ENCODE measurements around the gene GRK1.
"Not testable (repeated sequence)": the region's sequence is repeated elsewhere in the genome, so short reads cannot be mapped to it uniquely, and the experiment has no call there.

The GRK1 gene

GRCh38 chr13:113739527-113740285 is 72.7 kb downstream of the GRK1 start:
- in situ Hi-C loops (cut with MboI; ENCODE audit: low sequenced_read_pairs), result no loop called here

GRCh38 chr13:113740286-113740556 is 73.2 kb downstream of the GRK1 start:
- Histone ChIP-seq H3K36me3 (replicated peaks) (no peaks in the 10 kb centered on the region), H3K4me3 (no peak overlapping the region), H3K27me3 (ENCODE audit: low read depth) (no peaks in the 10 kb centered on the region), H3K4me1 (peaks cover 6% of the 10 kb centered on the region; the same call in 1 of the 2 replicates), H3K9me3 (no peaks in the 10 kb centered on the region)
- DNase-seq (ENCODE audit: low spot score in 2 of 2), result no peak
- in situ Hi-C loops (cut with MboI; ENCODE audit: low sequenced_read_pairs), result no loop called here

More at GRCh38 chr13:113739527-113740285, 72.7 kb downstream of the GRK1 start:
- H3K27me3 ChIP-seq (ENCODE audit: low read depth), result no peaks in the 10 kb centered on the region
- H3K9me3 ChIP-seq, result no peaks in the 10 kb centered on the region
- no peak overlapping the region for H3K4me3 ChIP-seq
- no peak for DNase-seq (ENCODE audit: low spot score in 2 of 2)
- no peaks in the 10 kb centered on the region for H3K36me3 ChIP-seq (replicated peaks)
- H3K4me1 ChIP-seq, result peaks cover 6% of the 10 kb centered on the region; the same call in 1 of the 2 replicates

GRCh38 chr13:113740661-113741060 is 73.6 kb downstream of the GRK1 start:
- DNase-seq (ENCODE audit: low spot score in 2 of 2), result no peak
- H3K4me1 ChIP-seq, result peaks cover 6% of the 10 kb centered on the region; the same call in 1 of the 2 replicates
- in situ Hi-C loops (cut with MboI; ENCODE audit: low sequenced_read_pairs), result no loop called here

GRCh38 chr13:113741191-113741668 is 74.2 kb downstream of the GRK1 start:
- Histone ChIP-seq H3K27me3 (ENCODE audit: low read depth) (no peaks in the 10 kb centered on the region), H3K9me3 (no peaks in the 10 kb centered on the region), H3K4me3 (no peak overlapping the region), H3K4me1 (peaks cover 6% of the 10 kb centered on the region; the same call in 1 of the 2 replicates), H3K36me3 (replicated peaks) (no peaks in the 10 kb centered on the region)
- DNase-seq (ENCODE audit: low spot score in 2 of 2), result no peak
- in situ Hi-C loops (cut with MboI; ENCODE audit: low sequenced_read_pairs), result no loop called here

More at GRCh38 chr13:113740661-113741060, 73.6 kb downstream of the GRK1 start:
- Histone ChIP-seq H3K9me3 (no peaks in the 10 kb centered on the region), H3K36me3 (replicated peaks) (no peaks in the 10 kb centered on the region), H3K27me3 (ENCODE audit: low read depth) (no peaks in the 10 kb centered on the region), H3K4me3 (no peak overlapping the region)

- Histone ChIP-seq H3K27me3 (ENCODE audit: low read depth) (no peaks in the 10 kb centered on the region), H3K4me1 (peaks cover 6% of the 10 kb centered on the region; the same call in 1 of the 2 replicates), H3K36me3 (replicated peaks) (no peaks in the 10 kb centered on the region), H3K4me3 (no peak overlapping the region), H3K9me3 (no peaks in the 10 kb centered on the region)
- peak; percentile 16 to 72 for DNase-seq (ENCODE audit: low spot score in 2 of 2)
- in situ Hi-C loops (cut with MboI; ENCODE audit: low sequenced_read_pairs), result no loop called here
Observed at GRCh38 chr13:113742000-113742441, 75.0 kb downstream of the GRK1 start.

GRCh38 chr13:113742445-113743120 is 75.6 kb downstream of the GRK1 start:
- peaks cover 6% of the 10 kb centered on the region; the same call in 1 of the 2 replicates for H3K4me1 ChIP-seq
- no peaks in the 10 kb centered on the region for H3K27me3 ChIP-seq (ENCODE audit: low read depth)
- H3K36me3 ChIP-seq (replicated peaks), result no peaks in the 10 kb centered on the region
- DNase-seq (ENCODE audit: low spot score in 2 of 2), result no peak
- no peaks in the 10 kb centered on the region for H3K9me3 ChIP-seq
- no peak overlapping the region for H3K4me3 ChIP-seq
- in situ Hi-C loops (cut with MboI; ENCODE audit: low sequenced_read_pairs), result no loop called here

GRCh38 chr13:113743366-113744195 is 76.6 kb downstream of the GRK1 start:
- Histone ChIP-seq H3K4me3 (no peak overlapping the region), H3K9me3 (no peaks in the 10 kb centered on the region), H3K27me3 (ENCODE audit: low read depth) (no peaks in the 10 kb centered on the region), H3K36me3 (replicated peaks) (no peaks in the 10 kb centered on the region), H3K4me1 (peaks cover 6% of the 10 kb centered on the region; the same call in 1 of the 2 replicates)
- in situ Hi-C loops (cut with MboI; ENCODE audit: low sequenced_read_pairs), result no loop called here
- DNase-seq (ENCODE audit: low spot score in 2 of 2), result no peak

GRCh38 chr13:113744197-113745000 is 77.4 kb downstream of the GRK1 start:
- DNase-seq (ENCODE audit: low spot score in 2 of 2), result no peak
- H3K4me1 ChIP-seq, result peaks cover 6% of the 10 kb centered on the region; the same call in 1 of the 2 replicates
- in situ Hi-C loops (cut with MboI; ENCODE audit: low sequenced_read_pairs), result no loop called here
- H3K27me3 ChIP-seq (ENCODE audit: low read depth), result no peaks in the 10 kb centered on the region
- H3K9me3 ChIP-seq, result no peaks in the 10 kb centered on the region
- no peak overlapping the region for H3K4me3 ChIP-seq
- H3K36me3 ChIP-seq (replicated peaks), result no peaks in the 10 kb centered on the region

GRCh38 chr13:113745059-113745458 is 78.0 kb downstream of the GRK1 start:
- H3K4me1 ChIP-seq, result peaks cover 6% of the 10 kb centered on the region; the same call in 1 of the 2 replicates
- in situ Hi-C loops (cut with MboI; ENCODE audit: low sequenced_read_pairs), result no loop called here
- H3K36me3 ChIP-seq (replicated peaks), result no peaks in the 10 kb centered on the region
- DNase-seq (ENCODE audit: low spot score in 2 of 2), result no peak
- no peaks in the 10 kb centered on the region for H3K9me3 ChIP-seq
- no peaks in the 10 kb centered on the region for H3K27me3 ChIP-seq (ENCODE audit: low read depth)
- H3K4me3 ChIP-seq, result no peak overlapping the region

- H3K4me1 ChIP-seq; H3K4me3 ChIP-seq; DNase-seq (ENCODE audit: low spot score in 2 of 2); in situ Hi-C loops (cut with MboI; ENCODE audit: low sequenced_read_pairs); H3K27me3 ChIP-seq (ENCODE audit: low read depth); H3K36me3 ChIP-seq (replicated peaks); H3K9me3 ChIP-seq: not testable (repeated sequence)
Observed at GRCh38 chr13:113745500-113746142, 78.6 kb downstream of the GRK1 start.

- Histone ChIP-seq H3K4me3 (no peak overlapping the region), H3K27me3 (ENCODE audit: low read depth) (no peaks in the 10 kb centered on the region), H3K36me3 (replicated peaks) (no peaks in the 10 kb centered on the region), H3K4me1 (peaks cover 6% of the 10 kb centered on the region; the same call in 1 of the 2 replicates), H3K9me3 (no peaks in the 10 kb centered on the region)
- no peak for DNase-seq (ENCODE audit: low spot score in 2 of 2)
- in situ Hi-C loops (cut with MboI; ENCODE audit: low sequenced_read_pairs), result no loop called here
Observed at GRCh38 chr13:113746143-113746525, 79.1 kb downstream of the GRK1 start.

GRCh38 chr13:113746671-113747070 is 79.7 kb downstream of the GRK1 start:
- in situ Hi-C loops (cut with MboI; ENCODE audit: low sequenced_read_pairs), result no loop called here
- H3K9me3 ChIP-seq, result no peaks in the 10 kb centered on the region
- H3K27me3 ChIP-seq (ENCODE audit: low read depth), result no peaks in the 10 kb centered on the region
- DNase-seq (ENCODE audit: low spot score in 2 of 2), result no peak
- no peak overlapping the region for H3K4me3 ChIP-seq
- no peaks in the 10 kb centered on the region for H3K36me3 ChIP-seq (replicated peaks)
- peaks cover 6% of the 10 kb centered on the region; the same call in 1 of the 2 replicates for H3K4me1 ChIP-seq
